A549 treated with AZD9567 at 1 μM for 4 hours (cell line): Measurements from ENCODE around the gene EXT2. TPM values are rescaled to one million over a fixed set of nuclear protein-coding genes. Genes with fewer than 3 reads are reported as not detected.

Source experiments
- total RNA-seq: library from RNA; stranded (reverse); fragments of 200-300 nt; extraction: Qiagen RNA extraction; gene quantifications from 5 replicates; pipeline ENCODE4 v1.2.3, GENCODE V29; 2022; ENCODE audit not compliant: insufficient read depth

The EXT2 gene
- 55.4 to 59.6 TPM (median 58.1 TPM) in 5 replicates for total RNA-seq

DNA sequence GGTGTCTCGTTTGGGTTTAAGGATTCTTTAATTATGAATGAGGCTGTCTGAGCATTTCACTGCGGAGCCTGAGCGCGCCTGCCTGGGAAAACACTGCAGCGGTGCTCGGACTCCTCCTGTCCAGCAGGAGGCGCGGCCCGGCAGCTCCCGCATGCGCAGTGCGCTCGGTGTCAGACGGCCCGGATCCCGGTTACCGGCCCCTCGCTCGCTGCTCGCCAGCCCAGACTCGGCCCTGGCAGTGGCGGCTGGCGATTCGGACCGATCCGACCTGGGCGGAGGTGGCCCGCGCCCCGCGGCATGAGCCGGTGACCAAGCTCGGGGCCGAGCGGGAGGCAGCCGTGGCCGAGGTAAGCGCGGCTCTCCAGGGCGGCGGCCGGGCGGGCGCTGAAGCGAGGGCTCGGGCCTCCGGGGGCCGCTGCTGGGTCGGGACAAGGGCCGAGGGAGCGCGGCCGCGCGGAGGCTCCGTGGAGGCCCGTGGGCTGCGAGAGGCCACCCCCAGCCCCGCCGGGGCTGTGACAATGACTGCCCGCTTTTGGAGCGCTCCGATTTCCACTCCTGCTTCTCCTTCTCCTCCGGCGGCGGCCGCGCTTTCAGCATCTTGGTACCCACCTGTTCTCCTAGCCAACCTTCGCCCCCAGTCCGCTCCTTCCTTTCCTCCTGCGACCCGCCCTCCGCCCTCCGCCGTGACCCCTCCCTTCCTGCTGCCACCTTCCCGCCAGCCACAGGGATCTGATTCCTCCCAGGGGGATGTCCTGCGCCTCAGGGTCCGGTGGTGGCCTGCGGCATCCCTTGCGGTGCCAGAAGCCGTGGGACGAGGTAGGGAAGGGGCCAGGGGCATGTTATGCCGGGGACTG, at the start of gene EXT2:
Gene EXT2 (plus strand): TSS at position 173 of the 854 bp plus-strand sequence. CDS start 12,035 bp downstream, outside the sequence.

DNA sequence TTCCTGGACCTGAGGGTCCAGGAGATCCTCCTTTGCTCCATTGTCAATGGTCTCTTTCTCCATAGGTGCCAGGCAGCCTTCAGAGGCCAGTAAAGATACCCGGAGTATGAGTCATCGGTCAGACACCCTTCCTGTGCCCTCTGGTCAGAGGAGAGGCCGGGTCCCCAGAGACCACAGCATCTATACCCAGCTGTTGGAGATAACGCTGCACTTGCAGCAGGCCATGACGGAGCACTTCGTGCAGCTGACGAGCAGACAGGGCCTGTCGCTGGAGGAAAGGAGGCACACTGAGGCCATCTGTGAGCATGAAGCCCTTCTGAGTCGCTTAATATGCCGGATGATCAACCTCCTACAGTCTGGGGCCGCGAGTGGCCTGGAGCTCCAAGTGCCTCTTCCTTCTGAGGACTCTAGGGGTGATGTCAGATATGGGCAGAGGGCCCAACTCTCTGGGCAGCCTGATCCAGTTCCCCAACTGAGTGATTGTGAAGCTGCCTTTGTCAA, 47.5 kb upstream of the EXT2 start, which contains the start of gene ACCSL:
Gene ACCSL (plus strand): TSS at position 51 of the 501 bp plus-strand sequence. CDS start 56 bp downstream, at position 107.

DNA sequence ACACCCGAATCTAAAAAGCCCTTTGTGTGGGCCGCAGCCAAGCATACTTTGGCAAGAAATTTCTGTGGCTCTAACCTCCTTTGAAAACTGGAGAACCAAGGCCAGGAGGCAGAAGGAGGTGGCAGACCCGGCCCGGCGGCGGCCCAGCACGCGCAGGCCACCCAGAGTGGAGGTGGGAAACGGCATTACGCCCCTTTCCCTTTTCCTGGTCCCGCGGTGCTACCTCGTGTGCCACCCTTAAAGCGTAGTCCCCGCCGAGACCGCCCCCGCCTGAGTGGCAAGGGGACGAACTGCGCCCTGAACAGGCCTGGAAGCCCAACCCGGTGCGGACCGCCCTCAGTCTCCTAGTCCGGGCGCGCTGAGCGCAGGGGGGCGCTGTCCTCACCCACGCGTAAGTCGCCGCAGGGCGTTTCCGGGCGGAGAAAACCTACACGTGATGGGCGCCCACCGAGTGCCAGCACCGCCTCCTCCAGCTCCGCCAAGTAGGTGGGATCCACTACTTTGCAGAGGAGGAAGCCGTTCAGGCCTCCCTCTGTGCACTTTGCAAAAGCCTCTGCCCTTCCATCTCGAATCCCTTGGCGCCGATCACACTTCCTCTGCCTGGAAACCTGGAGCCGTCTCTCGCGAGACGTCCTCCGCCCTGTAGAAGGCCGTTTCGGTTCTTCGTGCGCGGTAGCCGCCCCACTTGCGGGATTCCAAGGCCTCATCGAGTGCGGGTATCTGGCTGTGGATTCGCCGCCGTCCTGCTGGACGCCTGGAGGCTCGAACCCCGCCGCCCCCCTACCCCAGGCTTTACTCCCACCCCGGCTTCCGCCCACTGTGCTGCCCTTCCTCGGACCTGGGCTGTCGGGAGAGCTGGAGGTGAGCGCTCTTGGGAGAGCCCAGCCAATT, 29.4 kb upstream of the EXT2 start, which contains the start of gene ACCS:
Gene ACCS (plus strand): TSS at position 430 of the 891 bp plus-strand sequence. CDS start 1,358 bp downstream, outside the sequence.

Other genes with a start within 250 kb of the EXT2 start
- gene ALKBH3, start 214.8 kb upstream of the EXT2 start, total RNA-seq = 21.6 to 35.7 TPM (median 24.1 TPM) in 5 replicates
- 2.7 to 4.2 TPM (median 3.5 TPM) in 4 of 5 replicates, not detected in the other for gene C11orf96, start 153.0 kb upstream of the EXT2 start, total RNA-seq
- gene ACCSL, start 47.7 kb upstream of the EXT2 start, total RNA-seq = not detected in 5 replicates
- gene ACCS, start 29.4 kb upstream of the EXT2 start, total RNA-seq = 18.3 to 20.3 TPM (median 18.6 TPM) in 5 replicates
- 0.87 to 2.4 TPM (median 2.0 TPM) in 5 replicates for gene ALX4, start 214.5 kb downstream of the EXT2 start, total RNA-seq